Activated CD4-positive, alpha-beta T cell treated with anti-CD3 and anti-CD28 coated beads, Interleukin-2, amount 50 U/mL, for 1 hour (primary cell): ENCODE results near the gene CSTA.

Experiments used
- DNase-seq: peaks from one replicate; pipeline ENCODE4 v3.0.0-alpha.2; 2020

CSTA gene

DNA sequence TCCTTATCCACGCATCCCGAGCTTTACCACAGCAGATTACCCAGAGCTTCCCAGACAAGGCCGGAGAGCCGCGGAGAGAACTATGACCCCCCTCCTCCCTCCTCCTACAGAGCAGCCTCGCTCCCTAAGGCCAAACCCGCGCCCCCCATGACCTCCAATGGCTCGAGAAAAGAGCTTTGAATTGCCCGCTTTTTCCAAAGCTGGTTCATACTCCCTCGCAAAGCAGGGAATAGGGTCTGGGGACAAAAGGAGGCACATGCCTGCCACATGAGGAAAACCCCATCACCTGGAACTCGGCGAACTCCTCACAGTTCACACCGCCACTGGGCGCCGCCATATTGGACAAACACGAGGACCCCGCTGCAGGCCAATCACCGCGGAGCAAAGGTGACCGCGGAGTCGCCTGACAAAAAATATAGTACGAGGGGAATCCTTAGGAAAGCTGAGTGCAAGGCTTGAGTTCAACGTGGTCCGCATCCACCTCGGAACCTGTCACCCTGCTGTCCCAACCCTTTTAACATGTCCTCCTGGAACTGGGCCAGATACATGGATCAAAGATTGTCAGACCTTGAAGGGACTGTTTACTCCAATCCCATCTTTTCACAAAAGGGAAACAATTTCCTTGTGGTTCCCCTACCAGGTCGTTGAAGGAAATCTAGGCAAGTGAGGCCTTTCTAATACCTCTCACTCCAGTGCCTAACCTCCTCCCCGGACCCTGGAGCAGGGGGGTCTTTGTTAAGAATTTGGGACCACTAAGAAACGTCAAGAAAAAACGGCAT lies 58.0 kb downstream of the CSTA start, which contains the start of gene MIX23:
TSS of gene MIX23 (minus strand) at position 344 of the 779 bp plus-strand sequence. CDS start at position 337, 7 bp downstream.
- DNase-seq: peak; percentile 82

- peak; percentile 93 for DNase-seq
Observed at GRCh38 chr3:122383771-122384697, 59.0 kb downstream of the CSTA start, which contains the start of gene FAM162A. FAM162A (plus strand) TSS chr3:122384182; CDS start chr3:122384266, 84 bp downstream.

DNA sequence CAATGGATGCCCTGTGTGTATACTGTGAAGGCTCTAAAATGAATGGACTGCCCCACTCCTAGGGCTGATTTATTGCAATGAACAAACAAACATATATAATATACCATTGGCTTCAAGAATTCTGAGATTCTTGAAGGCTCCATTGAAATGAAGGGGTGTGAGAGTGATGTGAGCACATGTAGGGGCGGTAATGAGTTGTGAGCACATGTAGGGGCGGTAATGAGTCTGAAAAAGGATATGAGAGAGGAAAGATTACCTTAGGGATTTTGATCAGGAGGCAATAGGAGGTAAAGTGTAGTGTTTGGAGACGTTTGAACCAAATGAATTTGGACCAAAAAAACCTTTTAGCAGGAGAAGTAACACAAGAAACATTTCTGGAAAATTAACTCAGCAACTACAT lies 62.7 kb downstream of the CSTA start:
- no peak for DNase-seq

GRCh38 chr3:122389197-122389596 lies 64.1 kb downstream of the CSTA start:
- no peak for DNase-seq

DNA sequence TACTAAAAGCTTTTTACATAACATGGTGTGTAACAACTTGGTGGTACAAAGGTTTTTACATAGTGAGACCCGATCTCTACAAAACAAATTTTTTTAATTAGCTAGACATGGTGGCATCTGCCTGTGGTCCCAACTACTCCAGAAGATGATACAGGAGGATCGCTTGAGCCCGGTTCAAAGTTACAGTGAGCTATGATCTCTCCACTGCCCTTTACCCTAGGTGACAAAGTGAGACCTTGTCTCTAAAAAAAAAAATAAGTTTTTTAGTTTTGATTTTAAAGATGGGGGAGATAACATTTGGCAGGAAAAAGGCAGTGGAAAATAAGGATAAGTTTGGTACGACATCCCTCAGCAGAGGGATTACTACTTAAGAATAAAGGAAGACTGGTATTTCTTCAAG lies 64.8 kb downstream of the CSTA start:
- DNase-seq: no peak

GRCh38 chr3:122390665-122391064 lies 65.6 kb downstream of the CSTA start:
- no peak for DNase-seq
